IPS-15b (cell line): Measurements from ENCODE around the gene TMEM229B.

ENCODE experiments used
- H3K27me3 ChIP-seq: one replicate; pipeline ENCODE4 v1.6.1; 2013; ENCODE audit warnings: low read length; ENCODE audit not compliant: control insufficient read depth, insufficient read depth
- H3K36me3 ChIP-seq: one replicate; pipeline ENCODE4 v1.6.1; 2013; ENCODE audit warnings: low read length; ENCODE audit not compliant: control insufficient read depth, insufficient read depth
- H3K4me1 ChIP-seq: one replicate; pipeline ENCODE4 v1.6.1; 2013; ENCODE audit warnings: mild to moderate bottlenecking, low read length; ENCODE audit not compliant: control insufficient read depth, insufficient read depth
- H3K4me3 ChIP-seq: one replicate; pipeline ENCODE4 v1.5.1; 2013; ENCODE audit warnings: low read depth, low read length
- H3K9ac ChIP-seq: one replicate; pipeline ENCODE4 v1.6.1; 2013; ENCODE audit warnings: low read depth, mild to moderate bottlenecking, low read length
- H3K9me3 ChIP-seq: one replicate; pipeline ENCODE4 v1.6.1; 2013; ENCODE audit warnings: mild to moderate bottlenecking, low read length; ENCODE audit not compliant: control insufficient read depth, insufficient read depth

Gene TMEM229B

GRCh38 chr14:67482231-67483164, 6.0 kb downstream of the TMEM229B start:
- Histone ChIP-seq H3K27me3 (no peaks in the 10 kb centered on the region), H3K4me1 (no peaks in the 10 kb centered on the region), H3K36me3 (no peaks in the 10 kb centered on the region), H3K4me3 (no peak overlapping the region), H3K9me3 (no peaks in the 10 kb centered on the region), H3K9ac (no peak overlapping the region)

GRCh38 chr14:67480011-67480410, 8.5 kb downstream of the TMEM229B start:
- H3K4me3 ChIP-seq = no peak overlapping the region
- no peaks in the 10 kb centered on the region for H3K9me3 ChIP-seq
- H3K36me3 ChIP-seq = no peaks in the 10 kb centered on the region
- no peak overlapping the region for H3K9ac ChIP-seq
- no peaks in the 10 kb centered on the region for H3K27me3 ChIP-seq
- no peaks in the 10 kb centered on the region for H3K4me1 ChIP-seq

- H3K4me3 ChIP-seq = no peak overlapping the region
- no peaks in the 10 kb centered on the region for H3K36me3 ChIP-seq
- no peaks in the 10 kb centered on the region for H3K4me1 ChIP-seq
- H3K9ac ChIP-seq = no peak overlapping the region
- H3K27me3 ChIP-seq = no peaks in the 10 kb centered on the region
- H3K9me3 ChIP-seq = no peaks in the 10 kb centered on the region
Observed at GRCh38 chr14:67478800-67479084, 9.8 kb downstream of the TMEM229B start.

- H3K4me3 ChIP-seq = no peak overlapping the region
- H3K9ac ChIP-seq = no peak overlapping the region
- H3K4me1 ChIP-seq = no peaks in the 10 kb centered on the region
- H3K36me3 ChIP-seq = no peaks in the 10 kb centered on the region
- H3K9me3 ChIP-seq = no peaks in the 10 kb centered on the region
- no peaks in the 10 kb centered on the region for H3K27me3 ChIP-seq
Observed at GRCh38 chr14:67477926-67478799, 10.4 kb downstream of the TMEM229B start.

- no peak overlapping the region for H3K4me3 ChIP-seq
- H3K4me1 ChIP-seq = no peaks in the 10 kb centered on the region
- H3K9me3 ChIP-seq = no peaks in the 10 kb centered on the region
- no peak overlapping the region for H3K9ac ChIP-seq
- no peaks in the 10 kb centered on the region for H3K27me3 ChIP-seq
- H3K36me3 ChIP-seq = no peaks in the 10 kb centered on the region
Observed at GRCh38 chr14:67474366-67474765, 14.2 kb downstream of the TMEM229B start.

GRCh38 chr14:67473290-67474082, 15.0 kb downstream of the TMEM229B start:
- H3K4me3 ChIP-seq = no peak overlapping the region
- no peak overlapping the region for H3K9ac ChIP-seq
- no peaks in the 10 kb centered on the region for H3K4me1 ChIP-seq
- H3K27me3 ChIP-seq = no peaks in the 10 kb centered on the region
- H3K36me3 ChIP-seq = no peaks in the 10 kb centered on the region
- no peaks in the 10 kb centered on the region for H3K9me3 ChIP-seq

- Histone ChIP-seq H3K27me3 (no peaks in the 10 kb centered on the region), H3K36me3 (no peaks in the 10 kb centered on the region), H3K9ac (no peak overlapping the region), H3K9me3 (no peaks in the 10 kb centered on the region), H3K4me1 (no peaks in the 10 kb centered on the region), H3K4me3 (no peak overlapping the region)
Observed at GRCh38 chr14:67472726-67473125, 15.8 kb downstream of the TMEM229B start.

GRCh38 chr14:67469954-67470353, 18.6 kb downstream of the TMEM229B start:
- H3K4me1 ChIP-seq = no peaks in the 10 kb centered on the region
- H3K36me3 ChIP-seq = no peaks in the 10 kb centered on the region
- H3K9ac ChIP-seq = no peak overlapping the region
- no peaks in the 10 kb centered on the region for H3K9me3 ChIP-seq
- no peaks in the 10 kb centered on the region for H3K27me3 ChIP-seq
- no peak overlapping the region for H3K4me3 ChIP-seq

GRCh38 chr14:67468378-67468730, 20.2 kb downstream of the TMEM229B start:
- H3K36me3 ChIP-seq = no peaks in the 10 kb centered on the region
- H3K4me3 ChIP-seq = no peak overlapping the region
- H3K27me3 ChIP-seq = no peaks in the 10 kb centered on the region
- H3K9ac ChIP-seq = no peak overlapping the region
- no peaks in the 10 kb centered on the region for H3K9me3 ChIP-seq
- no peaks in the 10 kb centered on the region for H3K4me1 ChIP-seq

- Histone ChIP-seq H3K4me3 (no peak overlapping the region), H3K36me3 (no peaks in the 10 kb centered on the region), H3K4me1 (no peaks in the 10 kb centered on the region), H3K9me3 (no peaks in the 10 kb centered on the region), H3K27me3 (no peaks in the 10 kb centered on the region), H3K9ac (no peak overlapping the region)
Observed at GRCh38 chr14:67467134-67467533, 21.4 kb downstream of the TMEM229B start.

- Histone ChIP-seq H3K4me3 (no peak overlapping the region), H3K27me3 (no peaks in the 10 kb centered on the region), H3K9ac (no peak overlapping the region), H3K9me3 (no peaks in the 10 kb centered on the region), H3K4me1 (peaks cover 3% of the 10 kb centered on the region), H3K36me3 (no peaks in the 10 kb centered on the region)
Observed at GRCh38 chr14:67464879-67465278, 23.6 kb downstream of the TMEM229B start.
